GM12878 (cell line): ENCODE results near the gene PHF21B. TPM values are rescaled to one million over a fixed set of nuclear protein-coding genes. Genes with fewer than 3 reads are reported as not detected.

ENCODE experiments used
- BCLAF1 ChIP-seq: fragments of 450-650 bp; IDR thresholded peaks from 2 replicates; pipeline ENCODE4 v1.6.1; 2017; ENCODE audit warnings: antibody characterized with exemption, mild to moderate bottlenecking, moderate library complexity
- HCFC1 ChIP-seq: fragments of 150-350 bp; IDR thresholded peaks from 2 replicates; pipeline ENCODE4 v1.6.1; 2014; ENCODE audit warnings: low read length
- RCOR1 ChIP-seq: conservative IDR thresholded peaks from 2 replicates; pipeline ENCODE4 v1.6.1; 2012; ENCODE audit warnings: low read depth, low read length, improper control_type of control experiment
- SP1 ChIP-seq: IDR thresholded peaks from one replicate; pipeline ENCODE4 v1.6.1; 2011; ENCODE audit warnings: low read depth, low read length
- SUPT20H ChIP-seq: IDR thresholded peaks from 2 replicates; pipeline ENCODE4 v1.6.1; 2011; ENCODE audit warnings: low read depth, mild to moderate bottlenecking, low read length, moderate library complexity, borderline replicate concordance; ENCODE audit not compliant: control insufficient read depth
- polyA plus RNA-seq, 11 experiments: library from polyadenylated mRNA; depleted of rRNA in 4 of 11; unstranded in 6 of 11; stranded (reverse) in 5 of 11; fragments of >200 nt; fragmentation: Nextera tagmentation in 4 of 11; fragmentation: Illumina TruSeq in 1 of 11; extraction: Ambion mirVana in 4 of 11; extraction: Trizol in 1 of 11; gene quantifications; 1 replicate in 1 of 11; 2 replicates in 10 of 11; pipeline versions ENCODE4 v1.2.1 to v1.2.3, GENCODE V29; 2011 to 2016; ENCODE audit warnings: inconsistent platforms in 2 of 11, missing spikeins in 2 of 11, low read depth in 1 of 11
- total RNA-seq, 4 experiments: library from RNA; depleted of rRNA in 3 of 4; stranded (reverse); fragments of >200 nt in 3 of 4; fragmentation: Illumina TruSeq in 1 of 4; extraction: Trizol in 1 of 4; gene quantifications; 2 replicates each; pipeline versions ENCODE4 v1.2.1 to v1.2.3, GENCODE V29; 2013 to 2021
- TF ChIP-seq, protein P1 (sequence below): fragments of 450-650 bp; IDR thresholded peaks from 2 replicates; pipeline ENCODE4 v1.6.1; 2018; ENCODE audit warnings: mild to moderate bottlenecking, low read depth, moderate library complexity; ENCODE audit not compliant: partially characterized antibody
- TF ChIP-seq, protein P2 (sequence below): IDR thresholded peaks from 2 replicates; pipeline ENCODE4 v1.6.1; 2012; ENCODE audit warnings: low read depth, low read length, improper control_type of control experiment

The PHF21B gene
- total and polyA plus RNA-seq, 10 of the 15 experiments (the other 5 are each of a cell fraction or from before 2014, with no cell fraction given): 0.03 to 0.35 TPM; not detected in 8

- TF ChIP-seq, protein P1, sequence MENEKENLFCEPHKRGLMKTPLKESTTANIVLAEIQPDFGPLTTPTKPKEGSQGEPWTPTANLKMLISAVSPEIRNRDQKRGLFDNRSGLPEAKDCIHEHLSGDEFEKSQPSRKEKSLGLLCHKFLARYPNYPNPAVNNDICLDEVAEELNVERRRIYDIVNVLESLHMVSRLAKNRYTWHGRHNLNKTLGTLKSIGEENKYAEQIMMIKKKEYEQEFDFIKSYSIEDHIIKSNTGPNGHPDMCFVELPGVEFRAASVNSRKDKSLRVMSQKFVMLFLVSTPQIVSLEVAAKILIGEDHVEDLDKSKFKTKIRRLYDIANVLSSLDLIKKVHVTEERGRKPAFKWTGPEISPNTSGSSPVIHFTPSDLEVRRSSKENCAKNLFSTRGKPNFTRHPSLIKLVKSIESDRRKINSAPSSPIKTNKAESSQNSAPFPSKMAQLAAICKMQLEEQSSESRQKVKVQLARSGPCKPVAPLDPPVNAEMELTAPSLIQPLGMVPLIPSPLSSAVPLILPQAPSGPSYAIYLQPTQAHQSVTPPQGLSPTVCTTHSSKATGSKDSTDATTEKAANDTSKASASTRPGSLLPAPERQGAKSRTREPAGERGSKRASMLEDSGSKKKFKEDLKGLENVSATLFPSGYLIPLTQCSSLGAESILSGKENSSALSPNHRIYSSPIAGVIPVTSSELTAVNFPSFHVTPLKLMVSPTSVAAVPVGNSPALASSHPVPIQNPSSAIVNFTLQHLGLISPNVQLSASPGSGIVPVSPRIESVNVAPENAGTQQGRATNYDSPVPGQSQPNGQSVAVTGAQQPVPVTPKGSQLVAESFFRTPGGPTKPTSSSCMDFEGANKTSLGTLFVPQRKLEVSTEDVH: no peak
- TF ChIP-seq HCFC1: no peak
- TF ChIP-seq SUPT20H: no peak
- TF ChIP-seq BCLAF1: no peak
- TF ChIP-seq, protein P2, sequence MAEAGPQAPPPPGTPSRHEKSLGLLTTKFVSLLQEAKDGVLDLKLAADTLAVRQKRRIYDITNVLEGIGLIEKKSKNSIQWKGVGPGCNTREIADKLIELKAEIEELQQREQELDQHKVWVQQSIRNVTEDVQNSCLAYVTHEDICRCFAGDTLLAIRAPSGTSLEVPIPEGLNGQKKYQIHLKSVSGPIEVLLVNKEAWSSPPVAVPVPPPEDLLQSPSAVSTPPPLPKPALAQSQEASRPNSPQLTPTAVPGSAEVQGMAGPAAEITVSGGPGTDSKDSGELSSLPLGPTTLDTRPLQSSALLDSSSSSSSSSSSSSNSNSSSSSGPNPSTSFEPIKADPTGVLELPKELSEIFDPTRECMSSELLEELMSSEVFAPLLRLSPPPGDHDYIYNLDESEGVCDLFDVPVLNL: no peak
- TF ChIP-seq RCOR1: no peak
- no peak for TF ChIP-seq SP1
Observed at GRCh38 chr22:44932493-44932892, 77.3 kb downstream of the PHF21B start (continued).
